Activated naive CD4-positive, alpha-beta T cell treated with anti-CD3 and anti-CD28 coated beads for 36 hours (primary cell): Measurements from ENCODE around the gene LCLAT1. TPM values are rescaled to one million over a fixed set of nuclear protein-coding genes. Genes with fewer than 3 reads are reported as not detected.
"Not testable (repeated sequence)": the region's sequence is repeated elsewhere in the genome, so short reads cannot be mapped to it uniquely, and the experiment has no call there.

Source experiments
- CTCF ChIA-PET: fragments of 350-600 bp; sonication (Branson Sonifier 250); formaldehyde crosslinking; loops from one replicate; lab custom pipeline; 2021; ENCODE audit warnings: antibody characterized with exemption; lab: Charles Lee
- DNase-seq: peaks from one replicate; pipeline ENCODE4 v3.0.0-alpha.2; 2020
- H3K27ac Mint-ChIP-seq: one replicate; pipeline ENCODE4 v1.8.0; 2021; ENCODE audit warnings: mild to moderate bottlenecking, mixed read lengths
- H3K27me3 Mint-ChIP-seq: one replicate; pipeline ENCODE4 v1.8.0; 2021; ENCODE audit warnings: low read depth, mixed read lengths
- H3K36me3 Mint-ChIP-seq: one replicate; pipeline ENCODE4 v1.8.0; 2021; ENCODE audit warnings: low read depth, mixed read lengths
- H3K4me1 Mint-ChIP-seq: one replicate; pipeline ENCODE4 v1.8.0; 2021; ENCODE audit warnings: low read depth, mixed read lengths
- H3K4me3 Mint-ChIP-seq: one replicate; pipeline ENCODE4 v1.8.0; 2021; ENCODE audit warnings: mild to moderate bottlenecking, moderate library complexity, mixed read lengths
- H3K9me3 Mint-ChIP-seq: one replicate; pipeline ENCODE4 v1.8.0; 2021; ENCODE audit warnings: mixed read lengths
- intact Hi-C: fragments of 100-400 bp; cut with micrococcal nuclease; formaldehyde crosslinking; loops from one replicate; pipeline ENCODE4 v1.15.1; 2023
- total RNA-seq, 2 experiments: library from RNA; stranded (reverse); gene quantifications; one replicate each; pipeline ENCODE4 v1.2.3, GENCODE V29; 2021

The LCLAT1 gene
- total RNA-seq, 2 experiments from 2014 or later: 18.8 to 22.8 TPM

GRCh38 chr2:30462131-30462857, 15.2 kb downstream of the LCLAT1 start:
- Mint-ChIP-seq H3K4me3 (no peak overlapping the region), H3K9me3 (peaks cover 5% of the 10 kb centered on the region), H3K36me3 (peaks cover 9% of the 10 kb centered on the region), H3K27ac (peak overlapping the region; percentile 5), H3K4me1 (peaks cover 51% of the 10 kb centered on the region), H3K27me3 (no peaks in the 10 kb centered on the region)
- intact Hi-C loops: no loop called here
- CTCF ChIA-PET: interaction anchor here (0.6 to 1.0 kb wide), 2 partner anchors 212 to 297 kb away, joined by 3 read pairs; no protein-coding TSS in a partner anchor
- DNase-seq: no peak

GRCh38 chr2:30463535-30463934, 16.5 kb downstream of the LCLAT1 start:
- Mint-ChIP-seq H3K36me3 (peaks cover 12% of the 10 kb centered on the region), H3K4me1 (peaks cover 43% of the 10 kb centered on the region), H3K27ac (no peak overlapping the region), H3K9me3 (peaks cover 9% of the 10 kb centered on the region), H3K27me3 (no peaks in the 10 kb centered on the region), H3K4me3 (no peak overlapping the region)
- intact Hi-C loops: no loop called here
- no peak for DNase-seq
- CTCF ChIA-PET: no interaction called here

GRCh38 chr2:30464544-30465170, 17.6 kb downstream of the LCLAT1 start:
- intact Hi-C loops: no loop called here
- H3K4me1 Mint-ChIP-seq: peaks cover 35% of the 10 kb centered on the region
- no peak overlapping the region for H3K4me3 Mint-ChIP-seq
- H3K27me3 Mint-ChIP-seq: no peaks in the 10 kb centered on the region
- CTCF ChIA-PET: no interaction called here
- peaks cover 13% of the 10 kb centered on the region for H3K36me3 Mint-ChIP-seq
- no peak overlapping the region for H3K27ac Mint-ChIP-seq
- DNase-seq: no peak
- peaks cover 9% of the 10 kb centered on the region for H3K9me3 Mint-ChIP-seq

- no peaks in the 10 kb centered on the region for H3K27me3 Mint-ChIP-seq
- intact Hi-C loops: no loop called here
- H3K4me1 Mint-ChIP-seq: peaks cover 37% of the 10 kb centered on the region
- H3K27ac Mint-ChIP-seq: no peak overlapping the region
- H3K9me3 Mint-ChIP-seq: peaks cover 14% of the 10 kb centered on the region
- DNase-seq: no peak
- H3K36me3 Mint-ChIP-seq: peaks cover 15% of the 10 kb centered on the region
- CTCF ChIA-PET: no interaction called here
- peak overlapping the region; percentile 47 for H3K4me3 Mint-ChIP-seq
These were observed 18.1 kb downstream of the LCLAT1 start for GRCh38 chr2:30465171-30465545.

GRCh38 chr2:30466216-30466615, 19.2 kb downstream of the LCLAT1 start:
- intact Hi-C loops: no loop called here
- Mint-ChIP-seq H3K4me3 (no peak overlapping the region), H3K4me1 (peaks cover 39% of the 10 kb centered on the region), H3K27me3 (no peaks in the 10 kb centered on the region), H3K9me3 (peaks cover 15% of the 10 kb centered on the region), H3K36me3 (peaks cover 12% of the 10 kb centered on the region), H3K27ac (no peak overlapping the region)
- CTCF ChIA-PET: interaction anchor here (0.7 kb wide), 1 partner anchor 16 kb away, joined by 3 read pairs; no protein-coding TSS in a partner anchor
- DNase-seq: no peak

GRCh38 chr2:30467062-30467826, 20.2 kb downstream of the LCLAT1 start:
- H3K27me3 Mint-ChIP-seq, H3K4me3 Mint-ChIP-seq, intact Hi-C loops, DNase-seq, H3K36me3 Mint-ChIP-seq, H3K27ac Mint-ChIP-seq: not testable (repeated sequence)
- CTCF ChIA-PET: interaction anchor here (0.6 kb wide), 1 partner anchor 857 kb away, joined by 3 read pairs; no protein-coding TSS in a partner anchor
- Mint-ChIP-seq H3K4me1 (peaks cover 46% of the 10 kb centered on the region), H3K9me3 (peaks cover 13% of the 10 kb centered on the region)

- DNase-seq: no peak
- Mint-ChIP-seq H3K9me3 (peaks cover 13% of the 10 kb centered on the region), H3K4me3 (no peak overlapping the region), H3K4me1 (peaks cover 44% of the 10 kb centered on the region), H3K27ac (peak overlapping the region; percentile 46), H3K27me3 (no peaks in the 10 kb centered on the region), H3K36me3 (peaks cover 10% of the 10 kb centered on the region)
- intact Hi-C loops: no loop called here
- CTCF ChIA-PET: no interaction called here
These were observed 23.4 kb downstream of the LCLAT1 start for GRCh38 chr2:30470426-30470825.

GRCh38 chr2:30472326-30472725, 25.3 kb downstream of the LCLAT1 start:
- Mint-ChIP-seq H3K9me3 (peaks cover 10% of the 10 kb centered on the region), H3K36me3 (peaks cover 10% of the 10 kb centered on the region), H3K27ac (peak overlapping the region; percentile 5), H3K27me3 (no peaks in the 10 kb centered on the region), H3K4me1 (peaks cover 44% of the 10 kb centered on the region), H3K4me3 (no peak overlapping the region)
- CTCF ChIA-PET: interaction anchor here (0.9 kb wide), 2 partner anchors 9 to 13 kb away, joined by 3 read pairs; no protein-coding TSS in a partner anchor
- intact Hi-C loops: loop anchor here (1.0 to 2.0 kb wide), 3 partner anchors 24 to 136 kb away; no protein-coding TSS in a partner anchor
- DNase-seq: no peak

- intact Hi-C loops: loop anchor here (1.0 kb wide), 2 partner anchors 267 to 310 kb away; no protein-coding TSS in a partner anchor
- CTCF ChIA-PET: interaction anchor here (0.6 to 2.2 kb wide), 6 partner anchors 53 to 311 kb away, joined by 3 to 13 read pairs (median 4); no protein-coding TSS in a partner anchor
These were observed 28.5 kb downstream of the LCLAT1 start for GRCh38 chr2:30475542-30475941.

GRCh38 chr2:30476636-30477035, 29.6 kb downstream of the LCLAT1 start:
- no peak overlapping the region for H3K4me3 Mint-ChIP-seq
- no peaks in the 10 kb centered on the region for H3K27me3 Mint-ChIP-seq
- no peak overlapping the region for H3K27ac Mint-ChIP-seq
- no peaks in the 10 kb centered on the region for H3K9me3 Mint-ChIP-seq
- peaks cover 39% of the 10 kb centered on the region for H3K4me1 Mint-ChIP-seq
- DNase-seq: no peak
- CTCF ChIA-PET: interaction anchor here (0.6 to 2.2 kb wide), 7 partner anchors 12 to 391 kb away, joined by 3 to 13 read pairs (median 5); no protein-coding TSS in a partner anchor
- H3K36me3 Mint-ChIP-seq: no peaks in the 10 kb centered on the region
- intact Hi-C loops: no loop called here

More at GRCh38 chr2:30475542-30475941, 28.5 kb downstream of the LCLAT1 start:
- H3K27me3 Mint-ChIP-seq: no peaks in the 10 kb centered on the region
- no peak overlapping the region for H3K27ac Mint-ChIP-seq
- H3K4me1 Mint-ChIP-seq: peaks cover 33% of the 10 kb centered on the region
- DNase-seq: no peak
- H3K4me3 Mint-ChIP-seq: no peak overlapping the region
- H3K9me3 Mint-ChIP-seq: no peaks in the 10 kb centered on the region
- peaks cover under 1% of the 10 kb centered on the region for H3K36me3 Mint-ChIP-seq

- Mint-ChIP-seq H3K9me3 (no peaks in the 10 kb centered on the region), H3K36me3 (no peaks in the 10 kb centered on the region), H3K27me3 (no peaks in the 10 kb centered on the region), H3K27ac (no peak overlapping the region), H3K4me1 (peaks cover 13% of the 10 kb centered on the region), H3K4me3 (no peak overlapping the region)
- no peak for DNase-seq
- intact Hi-C loops: no loop called here
- CTCF ChIA-PET: interaction anchor here (0.7 to 1.5 kb wide), 5 partner anchors 8 to 273 kb away, joined by 3 to 5 read pairs (median 3); no protein-coding TSS in a partner anchor
These were observed 33.8 kb downstream of the LCLAT1 start for GRCh38 chr2:30480703-30481322.
